Measurements from ENCODE around the gene F10. TPM values are rescaled to one million over a fixed set of nuclear protein-coding genes. Genes with fewer than 3 reads are reported as not detected.

F10 gene
- total RNA-seq, 1 experiment from 2014 or later, result not detected

GRCh38 chr13:113137691-113138298 lies 15.2 kb downstream of the F10 start:
- CTCF ChIA-PET, result no interaction called here
- no peak for DNase-seq (ENCODE audit: low spot score)
- intact Hi-C loops (cut with micrococcal nuclease; ENCODE audit: unreplicated experiment), result no loop called here
- H3K27me3 ChIP-seq (replicated peaks; ENCODE audit: insufficient read depth, low read depth, low read length, poor library complexity), result peaks cover 12% of the 10 kb centered on the region
- no peak overlapping the region for H3K27ac ChIP-seq (ENCODE audit: low read depth, low read length, poor library complexity, severe bottlenecking)
- TF ChIP-seq, protein P1, sequence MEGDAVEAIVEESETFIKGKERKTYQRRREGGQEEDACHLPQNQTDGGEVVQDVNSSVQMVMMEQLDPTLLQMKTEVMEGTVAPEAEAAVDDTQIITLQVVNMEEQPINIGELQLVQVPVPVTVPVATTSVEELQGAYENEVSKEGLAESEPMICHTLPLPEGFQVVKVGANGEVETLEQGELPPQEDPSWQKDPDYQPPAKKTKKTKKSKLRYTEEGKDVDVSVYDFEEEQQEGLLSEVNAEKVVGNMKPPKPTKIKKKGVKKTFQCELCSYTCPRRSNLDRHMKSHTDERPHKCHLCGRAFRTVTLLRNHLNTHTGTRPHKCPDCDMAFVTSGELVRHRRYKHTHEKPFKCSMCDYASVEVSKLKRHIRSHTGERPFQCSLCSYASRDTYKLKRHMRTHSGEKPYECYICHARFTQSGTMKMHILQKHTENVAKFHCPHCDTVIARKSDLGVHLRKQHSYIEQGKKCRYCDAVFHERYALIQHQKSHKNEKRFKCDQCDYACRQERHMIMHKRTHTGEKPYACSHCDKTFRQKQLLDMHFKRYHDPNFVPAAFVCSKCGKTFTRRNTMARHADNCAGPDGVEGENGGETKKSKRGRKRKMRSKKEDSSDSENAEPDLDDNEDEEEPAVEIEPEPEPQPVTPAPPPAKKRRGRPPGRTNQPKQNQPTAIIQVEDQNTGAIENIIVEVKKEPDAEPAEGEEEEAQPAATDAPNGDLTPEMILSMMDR (conservative IDR thresholded peaks at IDR 0.05; ENCODE audit: low read depth, low read length), result no peak
- no peak for TF ChIP-seq EZH2 (IDR thresholded peaks at IDR 0.05; ENCODE audit: borderline replicate concordance, low read depth, low read length, poor library complexity, severe bottlenecking)
- H3K4me1 ChIP-seq (ENCODE audit: insufficient read depth, low read length, poor library complexity, severe bottlenecking), result no peaks in the 10 kb centered on the region
- no TSS peak for BruUV-seq (replicated peaks)
- H3K9me3 ChIP-seq (ENCODE audit: low read depth, low read length, poor library complexity, severe bottlenecking), result no peaks in the 10 kb centered on the region
- no peak overlapping the region for H3K4me3 ChIP-seq (ENCODE audit: low read depth, low read length, poor library complexity, severe bottlenecking)
- no peaks in the 10 kb centered on the region for H3K36me3 ChIP-seq (ENCODE audit: insufficient read depth, low read length, poor library complexity, severe bottlenecking)
- POLR2A ChIA-PET (ENCODE audit: low non-redundant PET), result interaction anchor here (0.6 kb wide), 1 partner anchor 72 kb away, joined by 3 read pairs; no protein-coding TSS in a partner anchor

DNA sequence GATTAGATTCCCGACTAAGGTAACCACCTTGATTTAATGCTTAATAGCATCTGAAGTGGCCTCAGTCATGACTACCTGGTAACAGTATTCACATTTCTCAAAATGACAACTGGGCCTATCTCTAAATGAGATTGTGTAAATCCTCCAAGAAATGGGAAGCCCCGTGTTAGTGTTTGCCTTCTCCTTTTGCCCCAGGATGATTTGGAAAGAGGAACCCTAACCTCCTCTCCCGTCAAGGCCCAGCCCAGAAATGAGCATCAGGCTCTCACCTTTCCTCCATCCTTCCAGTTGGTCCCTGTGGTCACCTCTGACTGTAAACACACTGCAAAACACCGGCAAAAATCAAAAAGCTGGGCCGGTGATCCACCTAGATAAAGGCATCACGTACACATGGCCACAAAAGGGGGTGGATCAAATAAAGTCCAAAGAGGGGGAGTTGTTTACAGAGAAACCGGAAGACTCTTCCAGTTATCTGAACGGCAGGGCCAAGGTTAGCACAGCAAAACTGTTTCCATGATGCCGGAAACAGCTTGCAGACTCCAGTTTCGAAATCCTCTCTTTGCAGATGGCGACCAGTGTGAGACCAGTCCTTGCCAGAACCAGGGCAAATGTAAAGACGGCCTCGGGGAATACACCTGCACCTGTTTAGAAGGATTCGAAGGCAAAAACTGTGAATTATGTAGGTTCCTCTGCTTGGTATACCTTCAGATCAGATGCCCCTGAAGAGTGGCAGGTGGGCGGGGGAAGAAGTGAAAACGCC lies 16.4 kb downstream of the F10 start:
- intact Hi-C loops (cut with micrococcal nuclease; ENCODE audit: unreplicated experiment), result no loop called here
- Histone ChIP-seq H3K9me3 (ENCODE audit: low read depth, low read length, poor library complexity, severe bottlenecking) (no peaks in the 10 kb centered on the region), H3K4me1 (ENCODE audit: insufficient read depth, low read length, poor library complexity, severe bottlenecking) (no peaks in the 10 kb centered on the region), H3K4me3 (ENCODE audit: low read depth, low read length, poor library complexity, severe bottlenecking) (no peak overlapping the region), H3K27me3 (replicated peaks; ENCODE audit: insufficient read depth, low read depth, low read length, poor library complexity) (peaks cover 3% of the 10 kb centered on the region), H3K27ac (ENCODE audit: low read depth, low read length, poor library complexity, severe bottlenecking) (no peak overlapping the region), H3K36me3 (ENCODE audit: insufficient read depth, low read length, poor library complexity, severe bottlenecking) (no peaks in the 10 kb centered on the region)
- ChIA-PET POLR2A (ENCODE audit: low non-redundant PET) (no interaction called here), CTCF (no interaction called here)
- no peak for TF ChIP-seq EZH2 (IDR thresholded peaks at IDR 0.05; ENCODE audit: borderline replicate concordance, low read depth, low read length, poor library complexity, severe bottlenecking)
- TF ChIP-seq, protein P1 (conservative IDR thresholded peaks at IDR 0.05; ENCODE audit: low read depth, low read length), result no peak
- no TSS peak for BruUV-seq (replicated peaks)
- DNase-seq (ENCODE audit: low spot score), result no peak

- Histone ChIP-seq H3K4me1 (ENCODE audit: insufficient read depth, low read length, poor library complexity, severe bottlenecking) (no peaks in the 10 kb centered on the region), H3K27ac (ENCODE audit: low read depth, low read length, poor library complexity, severe bottlenecking) (no peak overlapping the region), H3K36me3 (ENCODE audit: insufficient read depth, low read length, poor library complexity, severe bottlenecking) (no peaks in the 10 kb centered on the region), H3K27me3 (replicated peaks; ENCODE audit: insufficient read depth, low read depth, low read length, poor library complexity) (no peaks in the 10 kb centered on the region), H3K9me3 (ENCODE audit: low read depth, low read length, poor library complexity, severe bottlenecking) (no peaks in the 10 kb centered on the region), H3K4me3 (ENCODE audit: low read depth, low read length, poor library complexity, severe bottlenecking) (no peak overlapping the region)
- DNase-seq (ENCODE audit: low spot score), result no peak
- TF ChIP-seq EZH2 (IDR thresholded peaks at IDR 0.05; ENCODE audit: borderline replicate concordance, low read depth, low read length, poor library complexity, severe bottlenecking), result no peak
- TF ChIP-seq, protein P1 (conservative IDR thresholded peaks at IDR 0.05; ENCODE audit: low read depth, low read length), result no peak
- intact Hi-C loops (cut with micrococcal nuclease; ENCODE audit: unreplicated experiment), result no loop called here
- BruUV-seq (replicated peaks), result no TSS peak
- CTCF ChIA-PET, result no interaction called here
- POLR2A ChIA-PET (ENCODE audit: low non-redundant PET), result no interaction called here
Measured at GRCh38 chr13:113139577-113139976, 17.0 kb downstream of the F10 start.

Data from A673 (cell line).